Measurements from ENCODE around the gene PSAT1. TPM values are rescaled to one million over a fixed set of nuclear protein-coding genes. Genes with fewer than 3 reads are reported as not detected.

PSAT1 gene
- total and polyA plus RNA-seq, 2 of the 8 experiments (the other 6 are each of a cell fraction or from before 2014, with no cell fraction given) = 204 to 341 TPM

GRCh38 chr9:78325846-78326360 is 29.0 kb downstream of the PSAT1 start:
- Histone ChIP-seq H4K20me1 (replicated peaks in 1 of 2; ENCODE audit: control insufficient read depth in 1 of 2, insufficient read depth in 2 of 2, low read length in 2 of 2) (peaks cover 5 to 10% of the 10 kb centered on the region in 2 experiments), H2BK5ac (ENCODE audit: low read depth, low read length) (no peak overlapping the region), H4K5ac (ENCODE audit: insufficient read length, low read depth, low read length) (no peak overlapping the region), H3K79me2 (ENCODE audit: control insufficient read depth in 1 of 2, insufficient read depth in 2 of 2, low read length in 2 of 2) (peaks cover 0 to 19% of the 10 kb centered on the region in 2 experiments; a peak in 2 of 4 replicates), H3K4me1 (replicated peaks in 1 of 4; ENCODE audit: control insufficient read depth in 3 of 4, insufficient read depth in 4 of 4, low read length in 3 of 4) (peaks cover 0 to 2% (median 0%) of the 10 kb centered on the region in 4 experiments; a peak in 2 of 7 replicates), H2BK120ac (replicated peaks; ENCODE audit: low read depth, low read length) (no peak overlapping the region), H2BK15ac (ENCODE audit: low read length) (no peak overlapping the region), H4K8ac (ENCODE audit: extremely low read depth, insufficient read depth, low read length) (no peak overlapping the region), H3K4me2 (ENCODE audit: insufficient read depth in 1 of 2, low read depth in 2 of 2, low read length in 2 of 2) (no peak overlapping the region), H3K9ac (replicated peaks in 1 of 4; ENCODE audit: extremely low read depth in 1 of 4, low read depth in 3 of 4, low read length in 3 of 4) (no peak overlapping the region), H3K27ac (ENCODE audit: low read depth, low read length) (no peak overlapping the region), H2AK5ac (ENCODE audit: low read depth, low read length) (no peak overlapping the region), H2BK20ac (ENCODE audit: low read length) (no peak overlapping the region), H3K14ac (ENCODE audit: insufficient read length) (no peak overlapping the region), H2BK12ac (ENCODE audit: low read depth, low read length) (no peak overlapping the region), H3K27me3 (replicated peaks in 1 of 4; ENCODE audit: control insufficient read depth in 3 of 4, extremely low read depth in 1 of 4, insufficient read depth in 3 of 4, low read length in 3 of 4) (no peaks in the 10 kb centered on the region), H3K56ac (replicated peaks; ENCODE audit: insufficient read length, low read depth, low read length) (no peak overlapping the region), H3K18ac (ENCODE audit: extremely low read depth, low read length) (no peak overlapping the region), H3K23me2 (ENCODE audit: low read depth, low read length) (no peaks in the 10 kb centered on the region), H3K23ac (ENCODE audit: insufficient read length) (no peak overlapping the region), H3K36me3 (ENCODE audit: control insufficient read depth in 2 of 4, insufficient read depth in 4 of 4, low read length in 3 of 4) (peaks cover 10 to 91% (median 65%) of the 10 kb centered on the region in 4 experiments; a peak in 7 of 8 replicates), H4K91ac (replicated peaks; ENCODE audit: insufficient read length, low read length) (no peak overlapping the region), H3K9me3 (ENCODE audit: insufficient read depth in 2 of 2, low read depth in 1 of 2, low read length in 1 of 2) (no peaks in the 10 kb centered on the region), H3K4me3 (ENCODE audit: extremely low read depth in 1 of 4, insufficient read depth in 2 of 4, low read depth in 3 of 4, low read length in 4 of 4) (no peak overlapping the region), H2AFZ (ENCODE audit: low read length) (no peak overlapping the region), H3K4ac (replicated peaks; ENCODE audit: insufficient read length, low read depth, low read length) (no peak overlapping the region), H3K79me1 (ENCODE audit: low read depth, low read length) (no peaks in the 10 kb centered on the region; the same call in 1 of the 2 replicates)
- ChIA-PET POLR2A (ENCODE audit: partially characterized antibody) (interaction anchor here (0.7 to 17.1 kb wide), 3 partner anchors 22 to 38 kb away, joined by 3 to 520 read pairs (median 3); partner anchors contain the start of gene PSAT1), CTCF (ENCODE audit: partially characterized antibody) (no interaction called here)
- DNase-seq (ENCODE audit: low read depth in 1 of 2, low spot score in 2 of 2) (no peak), FAIRE-seq (no peak)
- 90% methylated on average over 5 of the region's 5 CpGs; no CpG with 5 or more reads in 1 of the 2 experiments for WGBS, 2 experiments (ENCODE audit: extremely low coverage in 1 of 2, insufficient coverage in 1 of 2, insufficient read length in 1 of 2, insufficient replicate concordance in 2 of 2, low coverage in 1 of 2, low lambda C conversion rate in 2 of 2, missing lambda C conversion rate in 1 of 2)
- TF ChIP-seq SIX5 (IDR thresholded peaks at IDR 0.05; ENCODE audit: low read depth, low read length) (no peak), RNF2 (IDR thresholded peaks at IDR 0.05; ENCODE audit: borderline replicate concordance, low read depth, low read length, missing control alignments, poor library complexity, severe bottlenecking) (no peak), BRCA1 (IDR thresholded peaks at IDR 0.05; ENCODE audit: low read depth, low read length) (no peak), E2F6 (IDR thresholded peaks at IDR 0.05) (no peak), CTCF (IDR thresholded peaks at IDR 0.05; ENCODE audit: control extremely low read depth in 1 of 3, insufficient read depth in 1 of 3, low read depth in 1 of 3, low read length in 3 of 3) (no peak), USF2 (IDR thresholded peaks at IDR 0.05; ENCODE audit: low read length) (no peak), MAX (IDR thresholded peaks at IDR 0.05) (no peak), SP4 (IDR thresholded peaks at IDR 0.05; ENCODE audit: low read length) (no peak)

Measured in H1 (cell line).